GM19238 (cell line): ENCODE measurements around the gene SRGAP3.
"Not testable (repeated sequence)": the region's sequence is repeated elsewhere in the genome, so short reads cannot be mapped to it uniquely, and the experiment has no call there.

Experiments used
- DNase-seq: peaks from one replicate; pipeline ENCODE4 v3.0.0; 2011; ENCODE audit warnings: low spot score; ENCODE audit not compliant: insufficient read length

SRGAP3 gene

DNA sequence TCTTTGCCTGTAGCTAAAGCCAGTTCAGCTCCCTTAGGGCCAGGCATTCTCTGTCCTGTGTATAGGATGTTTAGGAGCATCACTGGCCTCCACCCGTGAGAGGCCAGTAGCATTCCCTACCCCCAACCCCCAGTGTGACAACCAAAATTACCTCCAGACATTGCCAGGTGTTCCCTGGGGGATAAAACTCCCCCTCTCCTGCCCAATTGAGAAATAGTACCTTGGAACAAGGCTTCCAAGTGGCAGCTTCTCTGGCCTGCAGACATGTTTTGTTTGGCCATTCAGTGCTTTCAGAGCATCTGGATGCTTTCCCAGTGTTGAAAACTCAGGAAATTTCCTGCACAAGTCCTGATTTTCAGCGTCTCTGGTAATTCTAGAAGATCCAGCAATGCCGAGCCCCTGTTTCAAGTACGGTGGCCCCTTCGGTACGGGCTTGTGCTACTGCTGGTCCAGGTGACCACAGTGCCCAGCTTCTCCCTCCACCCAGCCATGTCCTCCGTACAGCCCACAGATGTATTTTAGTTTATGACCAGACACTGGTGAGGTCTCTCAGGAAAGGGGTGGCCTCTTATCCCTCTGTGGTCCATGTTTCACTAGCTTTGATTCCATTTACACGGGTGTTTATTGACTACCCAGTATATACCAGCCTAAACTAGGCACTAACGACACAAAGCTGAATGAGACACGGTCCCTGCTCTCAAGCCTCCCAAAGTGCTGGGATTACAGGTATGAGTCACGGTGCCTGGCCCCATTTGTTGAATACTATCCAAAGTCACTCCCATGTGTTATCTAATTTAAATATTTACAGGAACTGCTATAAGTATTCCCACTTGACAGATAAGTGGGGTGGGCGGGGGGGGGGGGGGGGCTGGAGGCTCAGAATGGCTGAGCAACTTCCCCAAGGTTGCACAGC lies 160.7 kb downstream of the SRGAP3 start:
- no peak for DNase-seq

DNA sequence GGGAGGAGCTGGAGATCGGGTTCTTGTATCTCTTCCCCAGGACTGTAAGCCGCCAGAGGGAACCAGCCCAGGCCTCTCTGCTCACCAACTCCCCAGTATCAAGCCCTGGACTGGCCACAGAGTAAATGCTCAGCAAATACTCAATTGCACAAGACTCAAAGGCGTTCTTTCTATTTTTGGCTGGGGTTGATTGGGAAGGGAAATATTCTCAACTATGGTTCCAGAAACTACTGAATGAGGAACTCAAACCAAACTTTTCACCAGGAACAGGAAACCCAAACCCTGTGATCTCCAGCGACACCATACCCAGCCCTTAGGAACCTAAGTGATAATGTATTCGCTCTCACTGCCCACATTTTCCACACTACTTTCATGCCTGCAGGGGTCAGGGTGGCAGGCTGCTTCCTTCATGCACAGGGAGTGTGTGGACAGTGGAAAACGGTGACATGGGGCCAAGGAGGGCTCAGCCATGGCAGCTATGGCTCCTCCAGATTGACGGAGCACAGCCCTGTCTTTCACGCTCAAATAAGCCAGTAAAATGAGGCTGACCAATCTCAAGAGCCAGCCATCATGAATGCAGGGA lies 161.5 kb downstream of the SRGAP3 start:
- DNase-seq: no peak

GRCh38 chr3:9085428-9085827 lies 164.0 kb downstream of the SRGAP3 start:
- DNase-seq: not testable (repeated sequence)

- no peak for DNase-seq
Observed at GRCh38 chr3:9081184-9081818, 168.1 kb downstream of the SRGAP3 start.

- no peak for DNase-seq
Observed at GRCh38 chr3:9080163-9080562, 169.3 kb downstream of the SRGAP3 start.

DNA sequence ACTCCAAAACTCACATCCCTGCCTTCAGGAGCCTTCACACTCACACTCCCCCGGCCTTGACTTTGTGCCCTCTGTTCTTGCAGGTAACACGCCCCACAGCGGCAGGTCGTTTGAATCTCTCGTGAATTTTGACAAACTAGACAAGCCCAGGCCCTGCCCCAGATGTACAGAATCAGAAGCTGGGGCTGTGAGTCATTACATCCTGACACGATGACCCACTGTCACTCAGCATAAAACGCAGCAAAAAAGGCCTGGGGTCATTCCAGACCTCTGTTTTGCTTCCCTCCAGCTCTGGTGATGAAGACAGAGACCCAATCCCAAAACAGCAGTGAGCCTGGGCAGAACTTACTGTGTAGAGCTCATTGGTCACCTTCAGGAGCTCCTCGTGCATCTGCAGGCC lies 169.8 kb downstream of the SRGAP3 start:
- DNase-seq: no peak

DNA sequence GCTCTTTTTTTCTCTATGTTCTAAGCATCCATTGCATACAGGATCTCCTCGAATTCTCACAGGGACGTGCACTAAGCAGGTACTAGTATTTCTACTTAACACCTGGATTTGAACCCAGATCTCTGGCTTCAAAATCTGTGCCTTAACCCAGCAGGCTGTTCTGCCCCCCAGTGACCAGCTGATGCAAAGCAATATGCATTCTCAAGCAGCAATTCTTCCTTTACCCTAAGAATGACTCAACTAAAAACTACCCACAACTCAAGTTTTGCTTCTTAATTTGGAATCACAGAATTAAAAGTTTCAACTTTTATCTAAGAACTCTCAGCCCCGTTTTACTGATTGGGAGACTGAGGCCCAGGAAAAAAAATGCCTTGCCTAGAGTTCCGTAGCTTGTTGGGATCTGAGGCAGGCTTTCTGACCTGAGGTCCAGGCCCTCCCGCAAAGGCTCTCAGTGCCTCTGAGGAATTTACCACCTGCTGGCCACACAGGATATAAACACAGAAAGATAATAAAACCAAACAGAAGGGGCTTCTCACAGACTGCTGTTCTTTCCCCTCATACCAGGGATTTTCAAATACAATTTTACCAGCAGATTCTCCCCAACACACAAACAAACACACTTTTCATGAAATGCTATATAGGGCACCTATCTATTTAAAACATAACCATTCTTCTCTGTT lies 170.7 kb downstream of the SRGAP3 start:
- DNase-seq: no peak

DNA sequence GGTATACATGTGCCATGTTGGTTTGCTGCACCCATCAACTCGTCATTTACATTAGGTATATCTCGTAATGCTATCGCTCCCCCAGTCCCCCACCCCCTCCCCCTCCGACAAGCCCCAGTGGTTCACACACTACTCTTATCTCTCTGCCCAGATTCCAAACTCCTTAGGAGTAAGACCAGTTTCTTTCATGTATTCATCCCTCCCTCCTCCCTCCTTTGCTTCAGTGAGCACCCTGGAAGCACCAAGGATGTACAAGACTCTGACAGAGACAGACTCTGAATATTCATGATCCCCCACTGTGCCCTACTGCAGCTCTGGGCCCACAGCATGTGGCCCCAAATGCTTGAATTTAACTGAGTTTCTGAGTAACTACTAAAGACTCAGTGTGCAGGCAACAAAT lies 172.4 kb downstream of the SRGAP3 start:
- DNase-seq: no peak

DNA sequence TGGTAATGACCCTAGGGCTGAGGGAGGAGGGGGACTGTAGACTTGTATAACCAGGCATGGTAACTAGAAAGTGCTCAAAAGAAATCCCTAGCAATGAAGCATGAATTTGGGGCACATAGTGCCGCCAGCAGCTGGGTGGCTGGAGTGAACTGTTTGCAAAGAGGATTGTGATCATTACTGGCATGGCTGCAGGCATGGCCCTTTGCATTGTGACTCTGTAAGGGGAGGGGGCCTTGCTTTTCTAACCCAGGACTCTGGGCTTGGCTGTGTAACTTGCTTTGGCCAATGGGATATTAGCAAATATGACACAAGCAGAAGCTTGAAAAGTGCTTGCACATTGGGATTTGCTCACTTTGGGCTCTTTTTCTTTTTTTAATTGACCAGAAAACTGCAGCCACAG lies 173.7 kb downstream of the SRGAP3 start:
- no peak for DNase-seq

- no peak for DNase-seq
Observed at GRCh38 chr3:9074079-9074478, 175.4 kb downstream of the SRGAP3 start.

- DNase-seq: no peak
Observed at GRCh38 chr3:9072667-9073009, 176.8 kb downstream of the SRGAP3 start.

- DNase-seq: no peak
Observed at GRCh38 chr3:9071936-9072666, 177.3 kb downstream of the SRGAP3 start.

- no peak for DNase-seq
Observed at GRCh38 chr3:9070961-9071360, 178.5 kb downstream of the SRGAP3 start.

DNA sequence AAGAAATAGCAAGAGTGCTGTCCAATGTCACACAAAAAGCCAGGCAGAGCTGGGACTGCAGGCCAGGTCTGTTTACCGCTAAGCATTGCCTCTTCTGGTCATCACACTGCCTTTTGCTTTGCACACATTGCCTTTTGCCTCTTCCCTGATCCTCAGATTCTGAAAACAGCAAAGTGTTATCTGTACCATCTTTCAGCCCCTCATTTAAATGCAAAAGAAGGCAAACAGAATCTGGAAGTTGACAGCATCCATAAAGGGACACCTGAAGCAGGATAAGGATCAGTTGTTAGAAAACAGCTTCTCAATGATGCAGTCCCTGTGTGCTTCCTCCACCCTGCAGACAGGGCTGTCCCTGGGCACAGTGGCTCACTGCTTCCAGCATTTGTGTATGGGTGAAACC lies 179.5 kb downstream of the SRGAP3 start:
- no peak for DNase-seq

GRCh38 chr3:9068051-9068450 lies 181.4 kb downstream of the SRGAP3 start:
- DNase-seq: no peak

DNA sequence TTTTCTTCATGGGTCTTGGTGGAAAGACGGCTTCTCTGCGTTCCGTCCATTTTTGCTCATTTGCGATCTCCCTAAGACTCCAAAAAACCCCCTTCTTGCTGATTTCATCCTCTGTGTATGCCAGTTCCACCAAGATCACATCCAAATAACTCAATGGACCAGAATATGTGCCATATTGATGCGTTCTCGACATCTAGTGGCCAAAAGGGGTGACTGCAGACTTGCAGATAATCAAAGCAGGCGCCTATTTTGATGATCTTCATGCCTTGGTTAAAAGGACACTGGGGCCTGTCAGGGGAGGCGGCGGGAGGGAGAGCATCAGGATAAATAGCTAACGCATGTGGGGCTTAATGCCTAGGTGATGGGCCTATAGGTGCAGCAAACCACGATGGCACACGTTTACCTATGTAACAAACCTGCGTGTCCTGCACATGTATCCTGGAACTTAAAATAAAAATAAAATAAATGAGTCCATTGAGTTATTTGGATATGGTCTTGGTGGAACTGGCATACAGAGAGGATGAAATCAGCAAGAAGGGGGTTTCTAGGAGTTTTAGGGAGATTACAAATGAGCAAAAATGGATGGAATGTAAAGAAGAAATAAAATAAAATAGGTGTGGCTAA lies 182.0 kb downstream of the SRGAP3 start:
- DNase-seq: peak; percentile 43

GRCh38 chr3:9066775-9067174 lies 182.7 kb downstream of the SRGAP3 start:
- DNase-seq: no peak

DNA sequence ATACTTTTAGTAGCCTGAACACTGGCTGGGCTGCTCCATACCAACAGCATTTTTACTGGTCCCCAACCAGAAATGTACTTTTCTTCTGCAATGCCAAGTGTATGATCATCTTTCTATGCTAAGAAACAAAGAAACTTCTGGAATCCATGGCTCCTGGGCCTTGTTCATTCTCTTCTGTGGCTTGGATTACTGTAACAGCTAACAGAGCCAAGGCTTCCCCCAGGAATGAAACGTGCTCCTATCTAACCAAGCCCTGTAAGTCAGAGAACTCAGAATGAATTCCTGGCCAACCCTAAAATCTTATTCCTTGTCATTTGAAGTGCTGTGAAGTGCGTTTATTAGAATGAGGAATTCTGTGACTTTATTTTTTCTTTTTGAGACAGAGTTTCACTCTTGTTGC lies 183.3 kb downstream of the SRGAP3 start:
- DNase-seq: no peak

DNA sequence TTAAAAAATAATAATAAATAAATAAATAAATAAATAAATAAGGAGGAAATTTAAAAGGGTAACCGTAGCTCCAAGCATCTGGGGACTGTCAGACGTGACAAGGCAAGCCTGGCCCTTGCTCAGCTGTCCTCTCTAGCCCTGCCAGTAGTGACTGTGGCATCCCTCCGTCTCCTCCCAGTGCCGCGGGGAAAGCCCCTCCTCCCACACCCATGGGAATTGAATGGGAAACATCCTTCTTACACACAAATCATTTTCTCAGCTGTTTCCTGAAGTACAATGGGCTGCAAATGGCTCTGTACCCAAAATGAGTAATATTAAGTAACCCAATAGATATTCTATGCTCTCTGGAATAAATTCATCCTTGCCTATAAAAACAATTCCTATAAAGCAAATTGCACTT lies 184.6 kb downstream of the SRGAP3 start:
- DNase-seq: no peak

GRCh38 chr3:9064251-9064650 lies 185.2 kb downstream of the SRGAP3 start:
- no peak for DNase-seq

DNA sequence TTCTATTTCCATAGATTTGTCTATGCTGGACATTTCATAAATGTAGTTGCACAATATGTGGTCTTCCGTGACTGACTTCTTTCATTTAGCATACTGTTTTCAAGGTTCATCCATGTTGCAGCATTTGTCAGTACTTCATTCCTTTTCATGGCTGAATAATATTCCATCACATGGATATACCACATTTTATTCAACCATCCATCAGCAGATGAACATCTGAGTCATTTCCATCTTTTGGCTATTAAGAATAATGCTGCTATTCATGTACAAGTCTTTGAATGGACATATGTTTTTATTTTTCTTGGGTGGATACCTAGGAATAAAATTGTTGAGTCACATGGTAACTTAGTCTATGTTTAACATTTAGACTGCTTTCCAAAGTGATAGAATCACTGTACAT lies 186.9 kb downstream of the SRGAP3 start:
- DNase-seq: no peak
